Measurements from ENCODE around the gene AEBP1.

- no peak for TF ChIP-seq POLR2AphosphoS5 (IDR thresholded peaks at IDR 0.05; ENCODE audit: low read depth, low read length)
- TF ChIP-seq FOXP2 (optimal IDR thresholded peaks at IDR 0.05; ENCODE audit: borderline replicate concordance, extremely low read depth, extremely low read length, insufficient read depth) = no peak
- no peak for TF ChIP-seq TAF1 (IDR thresholded peaks at IDR 0.05; ENCODE audit: borderline replicate concordance, insufficient read depth, low read length)
- no peak for TF ChIP-seq REST (IDR thresholded peaks at IDR 0.05; ENCODE audit: insufficient read depth in 1 of 2, low read depth in 2 of 2, low read length in 2 of 2)
- TF ChIP-seq SIN3A (IDR thresholded peaks at IDR 0.05; ENCODE audit: borderline replicate concordance, insufficient read depth, low read length) = no peak
Measured at GRCh38 chr7:44075296-44076075, 28.7 kb upstream of the AEBP1 start.
